Endothelial cell (in vitro differentiated cells): ENCODE measurements around the gene TNFRSF4. TPM values are rescaled to one million over a fixed set of nuclear protein-coding genes. Genes with fewer than 3 reads are reported as not detected.

ENCODE experiments used
- DNase-seq: peaks from one replicate; pipeline ENCODE4 v3.0.0; 2021; ENCODE audit warnings: low spot score
- H3K27ac Mint-ChIP-seq: one replicate; pipeline ENCODE4 v1.8.0; 2021; ENCODE audit warnings: mixed read lengths, inconsistent platforms; ENCODE audit not compliant: unreplicated experiment
- H3K27me3 Mint-ChIP-seq: one replicate; pipeline ENCODE4 v1.8.0; 2021; ENCODE audit warnings: mild to moderate bottlenecking, moderate library complexity, mixed read lengths, inconsistent platforms; ENCODE audit not compliant: unreplicated experiment
- H3K36me3 Mint-ChIP-seq: one replicate; pipeline ENCODE4 v1.8.0; 2021; ENCODE audit warnings: mild to moderate bottlenecking, low read depth, mixed read lengths, inconsistent platforms; ENCODE audit not compliant: unreplicated experiment
- H3K4me1 Mint-ChIP-seq: one replicate; pipeline ENCODE4 v1.8.0; 2021; ENCODE audit warnings: mild to moderate bottlenecking, mixed read lengths, inconsistent platforms; ENCODE audit not compliant: unreplicated experiment
- H3K4me3 Mint-ChIP-seq: one replicate; pipeline ENCODE4 v1.8.0; 2021; ENCODE audit warnings: mild to moderate bottlenecking, mixed read lengths, inconsistent platforms; ENCODE audit not compliant: unreplicated experiment
- H3K9me3 Mint-ChIP-seq: one replicate; pipeline ENCODE4 v1.8.0; 2021; ENCODE audit warnings: mixed read lengths, inconsistent platforms; ENCODE audit not compliant: unreplicated experiment
- CTCF ChIP-seq: fragments of 200-600 bp; sonication (generic); IDR thresholded peaks from one replicate; pipeline ENCODE4 v1.5.0; 2021; ENCODE audit warnings: antibody characterized with exemption; ENCODE audit not compliant: unreplicated experiment
- total RNA-seq: library from RNA; stranded (reverse); fragmentation: NEBNext Ultra II Directional; extraction: Animal tissue kit (Norgen Biotek cat#: 25700); gene quantifications from one replicate; pipeline ENCODE4 v1.2.1, GENCODE V29; 2021; ENCODE audit not compliant: unreplicated experiment

The TNFRSF4 gene
- total RNA-seq, 1 donor from 2014 or later = 0.80 TPM

- H3K9me3 Mint-ChIP-seq = no peaks in the 10 kb centered on the region
- peaks cover 22% of the 10 kb centered on the region for H3K4me1 Mint-ChIP-seq
- H3K27ac Mint-ChIP-seq = peak within 1 kb of the TSS; percentile 88
- H3K4me3 Mint-ChIP-seq = peak within 1 kb of the TSS; percentile 97
- H3K27me3 Mint-ChIP-seq = peaks cover 15% of the 10 kb centered on the region
- TF ChIP-seq CTCF = peak; percentile 12
- H3K36me3 Mint-ChIP-seq = peaks cover 11% of the 10 kb centered on the region
- DNase-seq = peak; percentile 94
Measured at GRCh38 chr1:1231400-1232207, 17.7 kb upstream of the TNFRSF4 start, which contains the start of gene SDF4. TSS of gene SDF4 (minus strand) at chr1:1232001. CDS start at chr1:1228772, 3,229 bp downstream.

GRCh38 chr1:1230656-1231399 lies 16.9 kb upstream of the TNFRSF4 start:
- Mint-ChIP-seq H3K4me3 (peak overlapping the region; percentile 97), H3K27ac (peak overlapping the region; percentile 88), H3K9me3 (no peaks in the 10 kb centered on the region), H3K27me3 (peaks cover 15% of the 10 kb centered on the region), H3K4me1 (peaks cover 22% of the 10 kb centered on the region), H3K36me3 (peaks cover 12% of the 10 kb centered on the region)
- DNase-seq = no peak
- TF ChIP-seq CTCF = no peak

GRCh38 chr1:1229770-1230169 lies 15.8 kb upstream of the TNFRSF4 start:
- H3K4me3 Mint-ChIP-seq = peak overlapping the region; percentile 60
- no peak for TF ChIP-seq CTCF
- DNase-seq = no peak
- peaks cover 15% of the 10 kb centered on the region for H3K27me3 Mint-ChIP-seq
- H3K27ac Mint-ChIP-seq = no peak overlapping the region
- H3K36me3 Mint-ChIP-seq = peaks cover 19% of the 10 kb centered on the region
- H3K9me3 Mint-ChIP-seq = no peaks in the 10 kb centered on the region
- peaks cover 26% of the 10 kb centered on the region for H3K4me1 Mint-ChIP-seq

GRCh38 chr1:1228596-1229321 lies 14.8 kb upstream of the TNFRSF4 start:
- Mint-ChIP-seq H3K4me3 (no peak overlapping the region), H3K4me1 (peaks cover 20% of the 10 kb centered on the region), H3K27me3 (peaks cover 15% of the 10 kb centered on the region), H3K36me3 (peaks cover 21% of the 10 kb centered on the region), H3K27ac (no peak overlapping the region), H3K9me3 (no peaks in the 10 kb centered on the region)
- DNase-seq = no peak
- TF ChIP-seq CTCF = no peak
